MM.1S (cell line): Measurements from ENCODE around the gene CNKSR3.

Experiments used
- DNase-seq: peaks from one replicate; pipeline ENCODE4 v3.0.0-alpha.2; 2015
- H2AFZ ChIP-seq: fragments of 300-600 bp; sonication (generic); 2 replicates; pipeline ENCODE4 v1.6.0; 2016; ENCODE audit warnings: antibody characterized with exemption, low read length
- H3F3A ChIP-seq: fragments of 300-600 bp; sonication (generic); 2 replicates; pipeline ENCODE4 v1.6.1; 2016; ENCODE audit warnings: mild to moderate bottlenecking, antibody characterized with exemption, low read length, moderate library complexity, mixed read lengths; ENCODE audit not compliant: insufficient read depth
- H3K27ac ChIP-seq: fragments of 300-600 bp; sonication (generic); 2 replicates; pipeline ENCODE4 v1.5.1; 2016; ENCODE audit warnings: mild to moderate bottlenecking, low read length
- H3K27me3 ChIP-seq: fragments of 300-600 bp; sonication (generic); replicated peaks from 2 replicates; pipeline ENCODE4 v1.6.0; 2016; ENCODE audit warnings: low read length; ENCODE audit not compliant: insufficient read depth
- H3K36me3 ChIP-seq: fragments of 300-600 bp; sonication (generic); replicated peaks from 2 replicates; pipeline ENCODE4 v1.6.1; 2016; ENCODE audit warnings: mild to moderate bottlenecking, low read length, mixed read lengths; ENCODE audit not compliant: insufficient read depth
- H3K4me1 ChIP-seq: fragments of 300-600 bp; sonication (generic); 2 replicates; pipeline ENCODE4 v1.6.1; 2016; ENCODE audit warnings: low read length, mixed read lengths
- H3K4me2 ChIP-seq: fragments of 300-600 bp; sonication (generic); 2 replicates; pipeline ENCODE4 v1.6.0; 2016; ENCODE audit warnings: low read depth, low read length
- H3K4me3 ChIP-seq: fragments of 300-600 bp; sonication (generic); 2 replicates; pipeline ENCODE4 v1.5.1; 2016; ENCODE audit warnings: low read length, mixed read lengths
- H3K79me2 ChIP-seq: fragments of 300-600 bp; sonication (generic); 2 replicates; pipeline ENCODE4 v1.6.1; 2016; ENCODE audit warnings: mixed run types, low read length, mixed read lengths
- H3K9ac ChIP-seq: fragments of 300-600 bp; sonication (generic); 2 replicates; pipeline ENCODE4 v1.6.1; 2016; ENCODE audit warnings: low read length, mixed read lengths
- H3K9me2 ChIP-seq: fragments of 300-600 bp; sonication (generic); replicated peaks from 2 replicates; pipeline ENCODE4 v1.6.1; 2016; ENCODE audit warnings: mild to moderate bottlenecking, low read length, mixed read lengths; ENCODE audit not compliant: insufficient read depth
- H3K9me3 ChIP-seq: fragments of 300-600 bp; sonication (generic); replicated peaks from 2 replicates; pipeline ENCODE4 v1.6.1; 2016; ENCODE audit warnings: mild to moderate bottlenecking, low read length, mixed read lengths; ENCODE audit not compliant: insufficient read depth
- H4K20me1 ChIP-seq: fragments of 300-600 bp; sonication (generic); 2 replicates; pipeline ENCODE4 v1.6.1; 2016; ENCODE audit warnings: mild to moderate bottlenecking, low read length, moderate library complexity, mixed read lengths; ENCODE audit not compliant: insufficient read depth
- CTCF ChIP-seq: fragments of 300-600 bp; sonication (generic); IDR thresholded peaks from 2 replicates; pipeline ENCODE4 v1.5.1; 2016; ENCODE audit warnings: antibody characterized with exemption, low read length, mixed read lengths
- EZH2 ChIP-seq: fragments of 300-600 bp; sonication (generic); optimal IDR thresholded peaks from 2 replicates; pipeline ENCODE3; 2017; ENCODE audit warnings: low read depth, mild to moderate bottlenecking, antibody characterized with exemption, low read length, mixed read lengths
- EZH2phosphoT487 ChIP-seq: fragments of 300-600 bp; sonication (generic); IDR thresholded peaks from 2 replicates; pipeline ENCODE4 v1.6.1; 2018; ENCODE audit warnings: antibody characterized with exemption, low read length

The CNKSR3 gene

GRCh38 chr6:154402081-154402780, 108.3 kb downstream of the CNKSR3 start:
- Histone ChIP-seq H3K4me1 (no peaks in the 10 kb centered on the region), H4K20me1 (no peaks in the 10 kb centered on the region), H3K9me3 (no peaks in the 10 kb centered on the region), H3K79me2 (no peaks in the 10 kb centered on the region), H3K27ac (no peak overlapping the region), H3K36me3 (no peaks in the 10 kb centered on the region), H3K9me2 (no peaks in the 10 kb centered on the region), H2AFZ (no peak overlapping the region), H3K4me2 (no peak overlapping the region), H3K4me3 (no peak overlapping the region), H3F3A (no peaks in the 10 kb centered on the region), H3K9ac (no peak overlapping the region), H3K27me3 (no peaks in the 10 kb centered on the region)
- no peak for TF ChIP-seq EZH2
- no peak for TF ChIP-seq EZH2phosphoT487
- TF ChIP-seq CTCF = no peak
- no peak for DNase-seq

GRCh38 chr6:154399097-154399496, 111.4 kb downstream of the CNKSR3 start:
- no peak overlapping the region for H3K27ac ChIP-seq
- no peak for TF ChIP-seq CTCF
- TF ChIP-seq EZH2phosphoT487 = no peak
- TF ChIP-seq EZH2 = no peak

DNA sequence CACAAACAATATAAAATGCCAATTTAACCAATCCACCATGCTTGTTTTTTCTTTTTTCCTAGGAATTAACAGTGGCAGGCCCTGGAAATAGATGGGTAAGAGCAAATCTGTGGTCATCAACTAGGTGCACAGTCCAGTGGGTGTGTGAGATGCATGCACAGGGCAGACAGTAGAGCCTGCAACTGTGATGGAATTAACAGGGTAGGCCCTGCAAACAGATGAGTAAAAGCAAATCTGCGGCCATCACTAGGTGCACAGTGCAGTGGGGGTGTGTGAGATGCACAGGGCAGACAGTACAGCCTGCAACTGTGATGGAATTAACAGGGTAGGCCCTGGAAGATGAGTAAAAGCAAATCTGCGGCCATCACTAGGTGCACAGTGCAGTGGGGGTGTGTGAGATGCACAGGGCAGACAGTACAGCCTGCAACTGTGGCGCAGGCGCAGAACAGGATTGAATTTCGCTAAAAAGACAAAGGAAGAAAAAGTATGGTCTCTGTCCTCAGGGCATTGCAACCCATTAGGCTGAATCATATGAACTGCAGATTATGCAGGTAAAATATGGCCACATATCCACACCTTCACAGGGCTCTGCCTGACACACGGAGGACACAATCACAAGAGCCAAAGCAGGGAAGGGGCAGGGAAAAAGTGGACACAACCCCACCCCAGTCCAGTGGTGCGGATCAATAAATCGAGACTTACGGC, 112.8 kb downstream of the CNKSR3 start:
- no peaks in the 10 kb centered on the region for H4K20me1 ChIP-seq
- TF ChIP-seq EZH2phosphoT487 (no peak), CTCF (no peak), EZH2 (no peak)
- no peaks in the 10 kb centered on the region for H3K27me3 ChIP-seq
- no peaks in the 10 kb centered on the region for H3K4me1 ChIP-seq
- no peaks in the 10 kb centered on the region for H3K9me2 ChIP-seq
- no peak for DNase-seq
- H3K79me2 ChIP-seq = no peaks in the 10 kb centered on the region
- H3K9me3 ChIP-seq = no peaks in the 10 kb centered on the region
- H3K9ac ChIP-seq = no peak overlapping the region
- no peak overlapping the region for H3K27ac ChIP-seq
- H3K4me2 ChIP-seq = no peak overlapping the region
- H2AFZ ChIP-seq = no peak overlapping the region
- no peaks in the 10 kb centered on the region for H3F3A ChIP-seq
- no peak overlapping the region for H3K4me3 ChIP-seq
- H3K36me3 ChIP-seq = no peaks in the 10 kb centered on the region

More at GRCh38 chr6:154399097-154399496, 111.4 kb downstream of the CNKSR3 start:
- no peaks in the 10 kb centered on the region for H3K9me3 ChIP-seq
- H3K27me3 ChIP-seq = no peaks in the 10 kb centered on the region
- H2AFZ ChIP-seq = no peak overlapping the region
- no peaks in the 10 kb centered on the region for H3K4me1 ChIP-seq
- H3K36me3 ChIP-seq = no peaks in the 10 kb centered on the region
- no peak for DNase-seq
- H4K20me1 ChIP-seq = no peaks in the 10 kb centered on the region
- no peak overlapping the region for H3K4me3 ChIP-seq
- H3K9me2 ChIP-seq = no peaks in the 10 kb centered on the region
- no peaks in the 10 kb centered on the region for H3F3A ChIP-seq
- H3K4me2 ChIP-seq = no peak overlapping the region
- H3K9ac ChIP-seq = no peak overlapping the region
- H3K79me2 ChIP-seq = no peaks in the 10 kb centered on the region
